ENCODE results near the gene KCNMB1. TPM values are rescaled to one million over a fixed set of nuclear protein-coding genes. Genes with fewer than 3 reads are reported as not detected.

The KCNMB1 gene
- total RNA-seq: 0.64 TPM

GRCh38 chr5:170388818-170389549 lies at the start of gene KCNMB1:
KCNMB1 (minus strand) TSS chr5:170389367; CDS start chr5:170385447, 3,920 bp downstream.
- ATAC-seq: no peak

DNA sequence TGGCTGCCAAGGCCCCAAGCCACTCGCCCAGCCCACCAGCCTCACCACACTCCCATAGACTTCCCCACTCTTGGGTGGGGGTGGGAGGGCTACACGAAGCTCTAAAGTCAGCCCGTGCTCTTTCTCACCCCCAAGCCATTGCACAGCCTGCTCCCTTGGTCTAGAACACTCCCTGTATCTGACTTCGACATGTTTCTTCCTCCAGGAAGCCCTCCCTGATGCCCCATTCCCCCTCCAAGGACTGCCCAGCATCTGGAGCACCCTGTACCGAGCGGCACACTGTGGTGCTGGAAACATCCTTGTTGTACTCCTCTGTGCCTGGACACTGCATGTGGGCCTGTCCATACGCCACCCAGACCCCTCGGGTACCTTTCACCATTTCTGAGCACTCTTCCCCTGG lies 49.4 kb upstream of the KCNMB1 start:
- no peak for ATAC-seq

DNA sequence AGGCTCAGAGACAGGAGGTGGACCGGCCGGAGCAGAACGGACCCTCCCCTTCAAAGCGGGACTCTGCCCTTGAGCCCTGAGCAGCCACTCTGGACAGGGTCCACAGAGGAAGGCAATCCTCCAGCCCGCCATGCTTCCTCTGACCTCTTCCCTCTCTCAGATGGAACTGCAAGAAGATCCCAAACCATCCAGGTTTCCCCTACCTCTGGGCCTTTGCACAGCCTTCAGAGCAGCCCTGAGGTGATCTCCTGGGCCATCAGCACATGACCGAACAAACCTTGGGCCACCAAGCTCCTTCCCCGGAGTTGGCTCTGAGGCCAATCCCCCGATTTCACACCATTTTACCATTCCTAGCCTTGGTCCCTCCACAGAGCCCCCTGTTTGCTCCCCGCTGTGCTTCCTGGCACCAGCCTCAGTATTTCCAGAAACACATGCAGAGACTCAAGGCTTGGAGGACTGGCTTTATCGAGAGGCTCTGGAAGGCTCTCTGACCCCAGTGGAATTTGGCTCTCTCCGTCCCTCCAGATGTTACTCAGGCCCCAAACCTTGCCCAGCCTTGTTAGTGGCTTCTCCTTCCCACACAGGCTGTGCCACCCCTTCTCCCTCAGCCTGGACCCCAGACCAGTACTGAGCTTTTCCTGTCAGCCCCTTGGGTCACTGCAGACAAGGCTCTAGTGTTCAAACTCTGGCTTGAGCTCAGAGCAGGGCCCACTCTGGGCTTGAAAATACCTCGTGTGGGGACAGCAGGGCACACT lies 48.6 kb upstream of the KCNMB1 start:
- no peak for ATAC-seq

DNA sequence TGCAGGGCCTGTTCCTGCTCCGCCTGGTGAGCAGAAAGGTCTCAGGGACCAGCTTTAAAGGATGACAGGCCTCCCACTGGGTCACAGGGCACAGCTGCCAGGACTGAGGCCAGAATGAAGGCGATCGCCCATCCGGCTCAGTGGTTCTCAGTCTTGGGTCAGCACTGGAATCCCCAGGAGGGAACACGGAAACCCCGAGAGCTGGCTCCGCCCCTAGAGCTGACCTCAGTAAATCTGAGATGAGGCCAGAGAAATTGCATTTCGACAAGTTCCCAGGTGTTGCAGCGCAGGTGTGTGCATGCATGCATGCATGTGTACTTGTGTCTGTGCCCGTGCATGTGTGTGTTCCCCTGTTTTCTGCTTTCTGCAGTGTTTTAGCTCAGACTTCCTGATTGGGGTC lies 47.2 kb upstream of the KCNMB1 start:
- no peak for ATAC-seq

- ATAC-seq: peak; percentile 90
Observed at GRCh38 chr5:170434966-170435605, 45.9 kb upstream of the KCNMB1 start.

GRCh38 chr5:170432669-170433068 lies 43.5 kb upstream of the KCNMB1 start:
- ATAC-seq: no peak

GRCh38 chr5:170431571-170431970 lies 42.4 kb upstream of the KCNMB1 start:
- ATAC-seq: no peak

DNA sequence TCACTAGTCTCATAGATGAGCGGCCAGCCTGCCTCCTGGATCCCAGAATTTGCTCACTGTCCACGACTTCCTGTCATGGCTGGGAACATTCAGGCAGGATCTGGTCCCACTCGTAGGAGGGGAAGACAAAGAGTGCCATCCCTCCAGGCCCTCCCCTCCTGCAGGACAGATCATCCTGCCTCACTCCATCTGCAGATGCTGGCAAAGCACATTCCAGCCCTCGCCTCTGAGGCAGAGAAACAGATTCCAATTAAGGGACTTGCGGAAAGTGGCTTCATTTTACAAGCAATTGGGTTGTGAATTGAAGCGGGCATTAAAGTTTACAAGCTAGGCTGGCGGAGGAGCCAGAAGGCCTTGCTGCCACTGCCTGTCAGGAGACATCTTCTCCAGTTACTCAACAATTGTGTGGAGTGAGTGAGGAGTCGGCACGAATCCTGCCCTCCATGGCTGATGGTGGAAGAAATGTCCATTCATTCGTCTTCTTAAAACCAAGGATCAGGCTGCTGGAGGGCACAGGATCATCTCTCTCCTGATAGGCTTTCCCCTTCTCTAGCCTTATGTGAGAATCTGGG lies 41.8 kb upstream of the KCNMB1 start:
- ATAC-seq: no peak

GRCh38 chr5:170430256-170430655 lies 41.1 kb upstream of the KCNMB1 start:
- no peak for ATAC-seq

GRCh38 chr5:170429014-170429413 lies 39.8 kb upstream of the KCNMB1 start:
- ATAC-seq: no peak

DNA sequence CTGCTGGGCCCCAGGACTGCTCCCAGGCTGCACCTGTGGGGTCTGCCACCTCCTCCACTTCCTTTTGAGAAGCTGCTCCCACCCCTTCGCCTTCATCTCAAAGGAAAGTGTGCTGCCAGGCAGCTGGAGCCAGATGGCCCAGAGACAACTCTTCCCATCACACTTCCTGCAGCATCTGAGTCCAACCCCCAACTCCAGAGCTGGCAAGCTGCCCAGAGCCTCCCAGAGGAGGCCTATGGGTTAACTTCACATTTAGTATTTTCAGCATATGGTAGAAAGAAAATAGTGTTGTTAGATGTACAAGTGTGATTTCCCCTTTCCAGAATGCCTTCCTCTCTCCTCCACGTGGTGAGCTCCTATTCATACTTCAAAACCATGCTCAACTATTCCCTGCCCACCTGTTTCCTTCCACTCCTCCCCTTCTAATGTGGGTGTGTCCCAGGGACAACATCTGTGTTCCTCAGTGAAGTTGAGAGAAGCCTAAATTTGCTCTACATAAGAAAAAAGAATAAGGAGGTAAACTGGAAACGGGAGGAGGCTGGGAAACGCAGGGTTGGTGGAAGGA lies 38.6 kb upstream of the KCNMB1 start:
- no peak for ATAC-seq

- ATAC-seq: no peak
Observed at GRCh38 chr5:170426786-170427185, 37.6 kb upstream of the KCNMB1 start.

- no peak for ATAC-seq
Observed at GRCh38 chr5:170426149-170426767, 37.1 kb upstream of the KCNMB1 start.

DNA sequence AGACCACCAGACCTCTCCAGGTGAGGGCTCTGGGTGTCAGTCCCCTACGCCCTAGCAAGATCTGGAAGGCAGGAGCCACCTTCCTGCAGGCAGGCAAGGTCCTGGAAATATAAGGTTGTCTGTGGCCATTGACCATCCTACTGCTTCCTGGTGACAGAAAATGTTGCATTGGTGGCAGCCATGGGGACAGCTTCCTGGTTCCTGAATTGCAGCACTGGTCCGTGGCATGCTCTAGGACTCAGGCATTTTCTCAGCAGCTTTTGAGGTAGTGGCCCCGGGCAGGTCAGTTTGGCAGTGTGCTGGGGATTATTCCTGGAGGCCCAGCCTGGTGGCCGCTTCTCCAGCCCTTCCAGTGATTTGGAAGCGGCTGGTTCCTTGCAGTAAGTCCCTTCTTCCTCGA lies 36.6 kb upstream of the KCNMB1 start:
- ATAC-seq: no peak

- ATAC-seq: no peak
Observed at GRCh38 chr5:170424629-170425028, 35.5 kb upstream of the KCNMB1 start.

DNA sequence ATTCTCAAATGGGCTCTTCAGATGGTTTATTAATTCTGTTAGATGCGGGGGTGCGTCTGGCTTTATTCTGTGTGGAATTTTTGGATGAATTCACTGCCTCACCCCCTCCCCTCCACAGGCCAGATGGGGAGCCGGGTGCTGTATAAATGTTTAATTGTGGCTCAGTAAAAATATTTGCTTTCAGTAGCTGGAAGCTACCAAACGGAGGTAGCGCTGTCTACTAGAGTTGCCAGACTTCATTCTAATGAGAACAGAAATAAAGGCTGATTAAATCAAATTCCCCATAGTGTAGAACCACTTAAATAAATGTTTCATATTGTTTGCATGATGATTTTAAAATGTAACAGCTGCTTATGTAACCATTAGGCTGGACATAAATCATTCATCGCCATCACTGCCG lies 34.5 kb upstream of the KCNMB1 start:
- no peak for ATAC-seq

DNA sequence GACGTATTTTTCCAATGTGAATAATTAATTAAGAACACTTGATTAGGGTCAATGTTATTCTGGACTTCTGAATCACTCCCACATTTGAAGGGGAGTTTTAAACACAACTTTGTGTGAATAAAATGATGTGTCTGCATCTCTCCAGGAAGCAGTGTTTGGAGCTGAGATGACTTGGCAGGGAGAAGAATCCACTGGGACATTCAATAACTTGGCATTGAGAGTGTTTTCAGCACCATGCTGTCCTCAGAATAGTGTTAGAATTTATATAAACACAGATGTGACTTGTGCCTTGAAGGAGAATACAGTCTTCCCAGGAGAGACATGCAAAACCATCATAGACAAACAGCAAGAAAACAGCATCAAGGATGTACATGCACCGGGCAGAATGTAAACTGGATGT lies 32.7 kb upstream of the KCNMB1 start:
- no peak for ATAC-seq

- peak; percentile 35 for ATAC-seq
Observed at GRCh38 chr5:170420806-170421412, 31.7 kb upstream of the KCNMB1 start.

- no peak for ATAC-seq
Observed at GRCh38 chr5:170419643-170420042, 30.5 kb upstream of the KCNMB1 start.

DNA sequence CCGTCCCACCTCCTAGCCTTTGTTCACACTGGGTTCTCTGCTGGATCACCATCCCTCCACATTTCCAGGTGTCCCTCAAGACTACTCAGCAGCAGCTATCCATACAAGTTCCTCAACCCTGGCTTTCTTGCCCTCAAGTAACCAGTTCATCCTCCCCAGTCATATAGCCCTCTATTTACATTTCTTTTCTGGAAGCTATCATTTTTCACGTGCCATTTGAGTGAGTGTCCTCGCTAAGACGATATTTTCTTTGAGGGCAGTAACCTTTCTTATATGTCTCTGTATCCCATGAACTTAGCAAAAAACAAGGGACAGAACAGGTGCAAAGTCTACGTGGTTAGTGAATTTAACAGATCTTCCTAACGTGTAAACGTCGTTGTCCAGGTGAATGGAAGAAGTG lies 29.6 kb upstream of the KCNMB1 start:
- no peak for ATAC-seq

DNA sequence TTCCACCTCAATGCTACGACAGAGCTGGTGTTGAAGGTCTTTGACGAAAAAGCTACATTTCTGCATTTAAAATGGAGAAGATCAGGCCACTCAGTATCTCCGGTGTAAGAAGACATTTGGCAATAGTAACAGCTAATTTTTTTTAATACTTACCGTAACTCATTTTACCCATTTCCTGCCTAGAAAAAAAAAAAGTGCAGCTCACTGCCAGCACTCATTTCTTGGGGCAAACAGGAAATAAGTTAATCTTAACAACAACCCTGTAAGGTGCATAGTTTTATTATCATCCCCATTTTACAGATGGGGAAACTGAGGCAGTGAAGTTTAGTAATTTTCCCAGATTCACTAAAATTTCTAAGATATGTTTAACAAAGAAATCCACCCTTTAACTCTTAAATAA lies 27.4 kb upstream of the KCNMB1 start:
- no peak for ATAC-seq

- ATAC-seq: no peak
Observed at GRCh38 chr5:170414786-170415185, 25.6 kb upstream of the KCNMB1 start.

Data from esophagus mucosa (tissue), 1 donor.